HepG2 (cell line): Measurements from ENCODE around the gene CLCN2.

Experiments
- CEBPB ChIP-seq: IDR thresholded peaks from 2 replicates; pipeline ENCODE4 v1.6.1; 2011; ENCODE audit warnings: low read depth, low read length, improper control_type of control experiment, borderline replicate concordance
- ETV6 ChIP-seq: sonication (generic); formaldehyde crosslinking; conservative IDR thresholded peaks from 2 replicates; pipeline ENCODE4 v1.4.0; 2020; ENCODE audit warnings: missing genetic modification reagents
- GABPB1 ChIP-seq: IDR thresholded peaks from 2 replicates; pipeline ENCODE4 v1.6.1; 2016; ENCODE audit warnings: mild to moderate bottlenecking, missing genetic modification reagents, moderate library complexity, missing compliant biosample characterization
- HNRNPK ChIP-seq: fragments of 200-400 bp; formaldehyde crosslinking; IDR thresholded peaks from 2 replicates; pipeline ENCODE4 v1.6.1; 2018; ENCODE audit warnings: low read length, low read depth, moderate library complexity, mild to moderate bottlenecking; ENCODE audit not compliant: poor library complexity, severe bottlenecking
- IRF2 ChIP-seq: IDR thresholded peaks from 2 replicates; pipeline ENCODE4 v1.6.1; 2018; ENCODE audit warnings: missing genetic modification reagents, missing compliant biosample characterization
- MEIS2 ChIP-seq: sonication (generic); formaldehyde crosslinking; IDR thresholded peaks from 2 replicates; pipeline ENCODE4 v1.9.0; 2021; ENCODE audit warnings: mild to moderate bottlenecking, missing genetic modification reagents
- POLR2A ChIP-seq, 2 experiments: IDR thresholded peaks; 2 replicates each; pipeline ENCODE4 v1.6.1; 2011; ENCODE audit warnings: low read depth in 2 of 2, low read length in 2 of 2, mild to moderate bottlenecking in 1 of 2, moderate library complexity in 1 of 2; ENCODE audit not compliant: insufficient read depth in 1 of 2
- PTBP1 ChIP-seq: fragments of 200-400 bp; formaldehyde crosslinking; IDR thresholded peaks from 2 replicates; pipeline ENCODE4 v1.6.1; 2018; ENCODE audit warnings: low read length, low read depth; ENCODE audit not compliant: poor library complexity, severe bottlenecking
- SMARCE1 ChIP-seq: fragments of 450-650 bp; IDR thresholded peaks from 2 replicates; pipeline ENCODE4 v1.6.1; 2017; ENCODE audit warnings: borderline replicate concordance
- SUZ12 ChIP-seq: fragments of 150-350 bp; IDR thresholded peaks from 2 replicates; pipeline ENCODE4 v1.6.1; 2014; ENCODE audit warnings: low read depth, low read length
- TF ChIP-seq, protein P1 (sequence below): sonication (generic); formaldehyde crosslinking; IDR thresholded peaks from 2 replicates; pipeline ENCODE4 v1.5.0; 2020; ENCODE audit warnings: mild to moderate bottlenecking, low read depth, missing genetic modification reagents, borderline replicate concordance
- TF ChIP-seq, protein P2 (sequence below): sonication (generic); formaldehyde crosslinking; IDR thresholded peaks from 2 replicates; pipeline ENCODE4 v1.4.0; 2020; ENCODE audit warnings: missing genetic modification reagents
- TF ChIP-seq, protein P3 (sequence below): sonication (generic); formaldehyde crosslinking; IDR thresholded peaks from 2 replicates; pipeline ENCODE4 v1.5.0; 2020; ENCODE audit warnings: mild to moderate bottlenecking, missing genetic modification reagents, moderate library complexity

DNA sequence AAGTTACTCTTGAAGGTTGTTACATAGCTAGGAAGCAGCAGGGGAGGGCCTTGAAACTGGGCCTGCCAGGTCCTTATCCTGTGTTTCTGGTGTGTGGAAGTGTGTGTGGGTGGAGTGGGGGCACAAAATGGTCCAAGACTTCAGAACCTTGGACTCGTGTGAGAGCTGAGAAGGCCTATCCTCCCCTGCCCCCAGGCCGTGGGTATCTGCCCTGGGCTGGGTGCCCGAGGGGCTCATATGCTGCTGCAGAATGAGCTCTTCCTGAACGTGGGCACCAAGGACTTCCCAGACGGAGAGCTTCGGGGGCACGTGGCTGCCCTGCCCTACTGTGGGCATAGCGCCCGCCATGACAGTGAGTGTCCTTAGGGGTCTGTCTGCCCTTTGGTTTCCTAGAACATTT is 22.9 kb upstream of the CLCN2 start:
- TF ChIP-seq PTBP1 (no peak), ETV6 (CRISPR knock-in tag) (no peak), IRF2 (no peak), MEIS2 (CRISPR knock-in tag) (no peak), POLR2A (IDR thresholded peaks at IDR 0.05; ENCODE audit: insufficient read depth in 1 of 2, low read depth in 2 of 2, low read length in 2 of 2) (no peak), HNRNPK (no peak), GABPB1 (CRISPR knock-in tag) (no peak), SUZ12 (no peak), SMARCE1 (no peak), CEBPB (no peak)
- TF ChIP-seq, protein P1, sequence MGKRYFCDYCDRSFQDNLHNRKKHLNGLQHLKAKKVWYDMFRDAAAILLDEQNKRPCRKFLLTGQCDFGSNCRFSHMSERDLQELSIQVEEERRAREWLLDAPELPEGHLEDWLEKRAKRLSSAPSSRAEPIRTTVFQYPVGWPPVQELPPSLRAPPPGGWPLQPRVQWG (CRISPR knock-in tag) = no peak
- TF ChIP-seq, protein P2, sequence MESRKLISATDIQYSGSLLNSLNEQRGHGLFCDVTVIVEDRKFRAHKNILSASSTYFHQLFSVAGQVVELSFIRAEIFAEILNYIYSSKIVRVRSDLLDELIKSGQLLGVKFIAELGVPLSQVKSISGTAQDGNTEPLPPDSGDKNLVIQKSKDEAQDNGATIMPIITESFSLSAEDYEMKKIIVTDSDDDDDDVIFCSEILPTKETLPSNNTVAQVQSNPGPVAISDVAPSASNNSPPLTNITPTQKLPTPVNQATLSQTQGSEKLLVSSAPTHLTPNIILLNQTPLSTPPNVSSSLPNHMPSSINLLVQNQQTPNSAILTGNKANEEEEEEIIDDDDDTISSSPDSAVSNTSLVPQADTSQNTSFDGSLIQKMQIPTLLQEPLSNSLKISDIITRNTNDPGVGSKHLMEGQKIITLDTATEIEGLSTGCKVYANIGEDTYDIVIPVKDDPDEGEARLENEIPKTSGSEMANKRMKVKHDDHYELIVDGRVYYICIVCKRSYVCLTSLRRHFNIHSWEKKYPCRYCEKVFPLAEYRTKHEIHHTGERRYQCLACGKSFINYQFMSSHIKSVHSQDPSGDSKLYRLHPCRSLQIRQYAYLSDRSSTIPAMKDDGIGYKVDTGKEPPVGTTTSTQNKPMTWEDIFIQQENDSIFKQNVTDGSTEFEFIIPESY (CRISPR knock-in tag) = no peak
- TF ChIP-seq, protein P3, sequence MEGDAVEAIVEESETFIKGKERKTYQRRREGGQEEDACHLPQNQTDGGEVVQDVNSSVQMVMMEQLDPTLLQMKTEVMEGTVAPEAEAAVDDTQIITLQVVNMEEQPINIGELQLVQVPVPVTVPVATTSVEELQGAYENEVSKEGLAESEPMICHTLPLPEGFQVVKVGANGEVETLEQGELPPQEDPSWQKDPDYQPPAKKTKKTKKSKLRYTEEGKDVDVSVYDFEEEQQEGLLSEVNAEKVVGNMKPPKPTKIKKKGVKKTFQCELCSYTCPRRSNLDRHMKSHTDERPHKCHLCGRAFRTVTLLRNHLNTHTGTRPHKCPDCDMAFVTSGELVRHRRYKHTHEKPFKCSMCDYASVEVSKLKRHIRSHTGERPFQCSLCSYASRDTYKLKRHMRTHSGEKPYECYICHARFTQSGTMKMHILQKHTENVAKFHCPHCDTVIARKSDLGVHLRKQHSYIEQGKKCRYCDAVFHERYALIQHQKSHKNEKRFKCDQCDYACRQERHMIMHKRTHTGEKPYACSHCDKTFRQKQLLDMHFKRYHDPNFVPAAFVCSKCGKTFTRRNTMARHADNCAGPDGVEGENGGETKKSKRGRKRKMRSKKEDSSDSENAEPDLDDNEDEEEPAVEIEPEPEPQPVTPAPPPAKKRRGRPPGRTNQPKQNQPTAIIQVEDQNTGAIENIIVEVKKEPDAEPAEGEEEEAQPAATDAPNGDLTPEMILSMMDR (CRISPR knock-in tag) = no peak
